Measurements from ENCODE around the gene RABEPK. TPM values are rescaled to one million over a fixed set of nuclear protein-coding genes. Genes with fewer than 3 reads are reported as not detected.
"Not testable (repeated sequence)": the region's sequence is repeated elsewhere in the genome, so short reads cannot be mapped to it uniquely, and the experiment has no call there.

Gene RABEPK
- total and polyA plus RNA-seq, 10 of the 15 experiments (the other 5 are each of a cell fraction or from before 2014, with no cell fraction given) = 26.9 to 59.8 (median 39.4) TPM

DNA sequence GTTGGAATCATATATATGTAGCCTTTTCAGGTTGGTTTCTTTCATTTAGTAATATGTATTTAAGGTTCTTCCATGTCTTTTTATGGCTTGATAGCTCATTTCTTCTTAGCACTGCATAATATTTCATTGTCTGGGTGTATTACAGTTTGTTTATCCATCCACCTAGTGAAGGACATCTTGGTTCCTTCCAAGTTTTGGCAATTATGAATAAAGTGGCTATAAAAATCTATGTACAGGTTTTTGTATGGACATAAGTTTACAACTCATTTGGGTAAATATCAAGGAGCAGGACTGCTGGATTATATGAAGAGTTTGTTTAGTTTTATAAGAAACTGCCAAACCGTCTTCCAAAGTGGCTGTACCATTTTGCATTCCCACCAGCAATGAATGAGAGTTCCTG, 22.5 kb upstream of the RABEPK start:
- Histone ChIP-seq H3K27me3 (replicated peaks in 1 of 2; ENCODE audit: control insufficient read depth in 2 of 2, insufficient read depth in 2 of 2, low read length in 1 of 2) (no peaks in the 10 kb centered on the region), H3K9me3 (replicated peaks; ENCODE audit: control insufficient read depth, insufficient read depth, low read length) (no peaks in the 10 kb centered on the region), H3K4me2 (ENCODE audit: control insufficient read depth, insufficient read depth) (no peak overlapping the region), H3K9ac (ENCODE audit: control insufficient read depth, insufficient read depth, low read length) (no peak overlapping the region), H4K20me1 (ENCODE audit: control insufficient read depth, insufficient read depth) (no peaks in the 10 kb centered on the region), H3K36me3 (ENCODE audit: control insufficient read depth in 2 of 2, insufficient read depth in 2 of 2, low read length in 1 of 2) (peaks cover 0 to 3% of the 10 kb centered on the region in 2 experiments; a peak in 1 of 4 replicates), H2AFZ (ENCODE audit: control insufficient read depth, low read depth, low read length) (no peak overlapping the region), H3K79me2 (ENCODE audit: control insufficient read depth, insufficient read depth, low read length) (peaks cover 39% of the 10 kb centered on the region), H3K4me1 (ENCODE audit: control insufficient read depth, insufficient read depth, low read length) (no peaks in the 10 kb centered on the region), H3K27ac (ENCODE audit: control insufficient read depth, insufficient read depth) (no peak overlapping the region), H3K4me3 (no peak overlapping the region)
- no peak for ATAC-seq
- ChIA-PET SMC1A (ENCODE audit: uncharacterized antibody, unreplicated experiment) (no interaction called here), CTCF (no interaction called here), RAD21 (ENCODE audit: unreplicated experiment) (no interaction called here), POLR2A (no interaction called here)
- TF ChIP-seq CREB1 (IDR thresholded peaks at IDR 0.05; ENCODE audit: low read depth) (no peak), NR2F1 (conservative IDR thresholded peaks at IDR 0.05) (no peak), BRCA1 (IDR thresholded peaks at IDR 0.05; ENCODE audit: low read depth, low read length) (no peak), MYB (IDR thresholded peaks at IDR 0.05; ENCODE audit: borderline replicate concordance, low read depth, low read length) (no peak), HCFC1 (IDR thresholded peaks at IDR 0.05; ENCODE audit: low read length) (no peak)
- TSS peak; percentile 12 for BruUV-seq (replicated peaks)
- in situ Hi-C loops (cut with MboI) = no loop called here
- intact Hi-C loops (cut with micrococcal nuclease; ENCODE audit: unreplicated experiment) = no loop called here
- no peak for FAIRE-seq
- 100% methylated on average over 1 of the region's 1 CpG for WGBS (ENCODE audit: insufficient coverage, insufficient replicate concordance, low lambda C conversion rate, missing lambda C conversion rate)
- DNase-seq (ENCODE audit: low read depth, low spot score) = no peak

DNA sequence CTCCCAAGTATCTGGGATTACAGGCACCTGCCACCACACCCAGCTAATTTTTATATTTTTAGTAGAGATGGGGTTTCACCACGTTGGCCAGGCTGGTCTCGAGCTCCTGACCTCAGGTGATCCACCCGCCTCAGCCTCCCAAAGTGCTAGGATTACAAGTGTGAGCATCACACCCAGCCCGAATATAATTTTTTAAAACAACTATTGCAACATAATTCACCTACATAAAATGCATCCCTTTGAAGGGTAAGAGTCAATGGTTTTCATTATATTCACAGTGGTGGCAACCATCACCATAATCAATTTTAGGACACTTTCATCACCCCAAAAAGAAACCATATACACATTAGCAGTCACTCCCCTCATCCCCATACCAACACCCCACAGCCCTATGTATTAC, 20.6 kb upstream of the RABEPK start:
- not testable (repeated sequence) for FAIRE-seq; H3K9me3 ChIP-seq (replicated peaks; ENCODE audit: control insufficient read depth, insufficient read depth, low read length)
- WGBS (ENCODE audit: insufficient coverage, insufficient replicate concordance, low lambda C conversion rate, missing lambda C conversion rate) = 99% methylated on average over 4 of the region's 4 CpGs

More for the DNA sequence above, 20.6 kb upstream of the RABEPK start:
- BruUV-seq (replicated peaks); H3K36me3 ChIP-seq (ENCODE audit: control insufficient read depth in 2 of 2, insufficient read depth in 2 of 2, low read length in 1 of 2); in situ Hi-C loops (cut with MboI); H3K4me2 ChIP-seq (ENCODE audit: control insufficient read depth, insufficient read depth); H3K4me3 ChIP-seq; SMC1A ChIA-PET (ENCODE audit: uncharacterized antibody, unreplicated experiment); H2AFZ ChIP-seq (ENCODE audit: control insufficient read depth, low read depth, low read length); POLR2A ChIA-PET; H3K9ac ChIP-seq (ENCODE audit: control insufficient read depth, insufficient read depth, low read length); CTCF ChIA-PET; H4K20me1 ChIP-seq (ENCODE audit: control insufficient read depth, insufficient read depth); intact Hi-C loops (cut with micrococcal nuclease; ENCODE audit: unreplicated experiment); RAD21 ChIA-PET (ENCODE audit: unreplicated experiment); ATAC-seq; H3K4me1 ChIP-seq (ENCODE audit: control insufficient read depth, insufficient read depth, low read length); H3K27ac ChIP-seq (ENCODE audit: control insufficient read depth, insufficient read depth); H3K27me3 ChIP-seq (replicated peaks in 1 of 2; ENCODE audit: control insufficient read depth in 2 of 2, insufficient read depth in 2 of 2, low read length in 1 of 2); DNase-seq (ENCODE audit: low read depth, low spot score): not testable (repeated sequence)
- peaks cover 55% of the 10 kb centered on the region for H3K79me2 ChIP-seq (ENCODE audit: control insufficient read depth, insufficient read depth, low read length)
